ENCODE data around the gene SEC14L5.

Gene SEC14L5

DNA sequence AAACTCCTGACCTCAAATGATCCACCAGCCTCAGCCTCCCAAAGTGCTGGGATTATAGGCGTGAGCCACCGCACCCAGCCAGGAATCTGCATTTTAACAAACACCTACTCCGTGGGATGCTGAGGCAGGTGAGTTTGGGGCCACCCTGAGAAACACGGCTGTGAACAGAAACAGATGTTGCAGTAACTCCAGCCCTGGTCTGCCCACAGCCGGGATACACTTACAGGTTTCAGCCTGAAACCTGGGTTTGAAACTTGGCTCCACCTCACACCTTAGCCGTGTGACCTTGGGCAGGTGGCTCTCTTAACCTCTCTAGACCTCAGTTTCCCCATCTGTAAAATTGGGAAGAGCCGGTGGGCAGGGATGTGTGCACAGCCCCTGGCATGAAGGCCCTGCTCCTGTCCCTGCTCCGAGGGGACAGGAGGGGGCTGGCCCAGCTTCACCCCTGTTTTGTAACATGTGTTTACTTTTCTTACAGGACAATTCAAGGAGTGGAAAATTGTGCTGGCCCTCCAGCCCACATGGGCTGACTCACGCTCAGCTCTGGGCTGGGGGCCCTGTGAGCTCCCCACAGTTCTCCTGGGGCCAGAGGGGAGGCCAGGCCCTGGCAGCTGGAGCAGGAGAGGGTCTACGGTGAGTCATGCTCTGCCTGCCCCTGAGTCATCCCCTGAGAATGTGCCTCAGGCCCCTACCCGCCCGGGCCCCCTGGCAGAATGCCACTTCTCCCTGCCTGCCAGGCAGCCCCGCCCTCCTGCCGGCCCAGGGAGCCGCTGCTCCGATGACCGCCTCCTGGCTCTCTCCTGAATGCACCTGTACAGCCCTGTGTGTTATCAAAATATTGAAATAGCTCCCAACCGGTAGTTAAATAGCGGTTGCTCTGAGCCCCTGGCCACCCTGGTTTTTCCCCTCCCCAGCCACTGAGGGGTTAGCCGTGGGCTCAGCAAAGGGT lies 13.5 kb upstream of the SEC14L5 start (continued):
- TF ChIP-seq, protein P1, sequence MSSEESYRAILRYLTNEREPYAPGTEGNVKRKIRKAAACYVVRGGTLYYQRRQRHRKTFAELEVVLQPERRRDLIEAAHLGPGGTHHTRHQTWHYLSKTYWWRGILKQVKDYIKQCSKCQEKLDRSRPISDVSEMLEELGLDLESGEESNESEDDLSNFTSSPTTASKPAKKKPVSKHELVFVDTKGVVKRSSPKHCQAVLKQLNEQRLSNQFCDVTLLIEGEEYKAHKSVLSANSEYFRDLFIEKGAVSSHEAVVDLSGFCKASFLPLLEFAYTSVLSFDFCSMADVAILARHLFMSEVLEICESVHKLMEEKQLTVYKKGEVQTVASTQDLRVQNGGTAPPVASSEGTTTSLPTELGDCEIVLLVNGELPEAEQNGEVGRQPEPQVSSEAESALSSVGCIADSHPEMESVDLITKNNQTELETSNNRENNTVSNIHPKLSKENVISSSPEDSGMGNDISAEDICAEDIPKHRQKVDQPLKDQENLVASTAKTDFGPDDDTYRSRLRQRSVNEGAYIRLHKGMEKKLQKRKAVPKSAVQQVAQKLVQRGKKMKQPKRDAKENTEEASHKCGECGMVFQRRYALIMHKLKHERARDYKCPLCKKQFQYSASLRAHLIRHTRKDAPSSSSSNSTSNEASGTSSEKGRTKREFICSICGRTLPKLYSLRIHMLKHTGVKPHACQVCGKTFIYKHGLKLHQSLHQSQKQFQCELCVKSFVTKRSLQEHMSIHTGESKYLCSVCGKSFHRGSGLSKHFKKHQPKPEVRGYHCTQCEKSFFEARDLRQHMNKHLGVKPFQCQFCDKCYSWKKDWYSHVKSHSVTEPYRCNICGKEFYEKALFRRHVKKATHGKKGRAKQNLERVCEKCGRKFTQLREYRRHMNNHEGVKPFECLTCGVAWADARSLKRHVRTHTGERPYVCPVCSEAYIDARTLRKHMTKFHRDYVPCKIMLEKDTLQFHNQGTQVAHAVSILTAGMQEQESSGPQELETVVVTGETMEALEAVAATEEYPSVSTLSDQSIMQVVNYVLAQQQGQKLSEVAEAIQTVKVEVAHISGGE (tag by site-specific recombination; conservative IDR thresholded peaks at IDR 0.05; ENCODE audit: low read depth) = no peak
- peak; percentile 58 for TF ChIP-seq SP2 (tag by site-specific recombination; IDR thresholded peaks at IDR 0.05)
- no peak for TF ChIP-seq ZNF548 (tag by site-specific recombination; IDR thresholded peaks at IDR 0.05)
- TF ChIP-seq GFI1B (tag by site-specific recombination; IDR thresholded peaks at IDR 0.05) = no peak
- TF ChIP-seq ZNF530 (tag by site-specific recombination; IDR thresholded peaks at IDR 0.05; ENCODE audit: low read depth) = no peak
- TF ChIP-seq KLF16 (tag by site-specific recombination; IDR thresholded peaks at IDR 0.05) = peak; percentile 95
- no peak for TF ChIP-seq ZNF148 (tag by site-specific recombination; IDR thresholded peaks at IDR 0.05; ENCODE audit: borderline replicate concordance)
- no peak for TF ChIP-seq HOXD13 (CRISPR knock-in tag; IDR thresholded peaks at IDR 0.05; ENCODE audit: borderline replicate concordance)
- TF ChIP-seq ZIC2 (tag by site-specific recombination; IDR thresholded peaks at IDR 0.05) = peak; percentile 92
- no peak; the same call in 1 of the 2 replicates for TF ChIP-seq PRDM6 (tag by site-specific recombination; IDR thresholded peaks at IDR 0.05)
- no peak for TF ChIP-seq ZNF707 (tag by site-specific recombination; IDR thresholded peaks at IDR 0.05)
- no peak for TF ChIP-seq ZNF792 (tag by site-specific recombination; IDR thresholded peaks at IDR 0.05)
- no peak for TF ChIP-seq ZNF791 (tag by site-specific recombination; IDR thresholded peaks at IDR 0.05)
- no peak for TF ChIP-seq ZNF560 (tag by site-specific recombination; IDR thresholded peaks at IDR 0.05; ENCODE audit: borderline replicate concordance)
- no peak for TF ChIP-seq ZNF610 (tag by site-specific recombination; IDR thresholded peaks at IDR 0.05; ENCODE audit: borderline replicate concordance)
- TF ChIP-seq ZBTB17 (tag by site-specific recombination; IDR thresholded peaks at IDR 0.05) = peak; percentile 84
- TF ChIP-seq ZXDB (tag by site-specific recombination; IDR thresholded peaks at IDR 0.05) = peak; percentile 92
- no peak for TF ChIP-seq ZNF510 (tag by site-specific recombination; IDR thresholded peaks at IDR 0.05; ENCODE audit: insufficient replicate concordance)
- no peak for TF ChIP-seq ZNF274 (IDR thresholded peaks at IDR 0.05; ENCODE audit: low read length)
- no peak for TF ChIP-seq ZNF274 (tag by site-specific recombination; IDR thresholded peaks at IDR 0.05; ENCODE audit: borderline replicate concordance)
- no peak for TF ChIP-seq ZNF239 (tag by site-specific recombination; IDR thresholded peaks at IDR 0.05)
- TF ChIP-seq, protein P2, sequence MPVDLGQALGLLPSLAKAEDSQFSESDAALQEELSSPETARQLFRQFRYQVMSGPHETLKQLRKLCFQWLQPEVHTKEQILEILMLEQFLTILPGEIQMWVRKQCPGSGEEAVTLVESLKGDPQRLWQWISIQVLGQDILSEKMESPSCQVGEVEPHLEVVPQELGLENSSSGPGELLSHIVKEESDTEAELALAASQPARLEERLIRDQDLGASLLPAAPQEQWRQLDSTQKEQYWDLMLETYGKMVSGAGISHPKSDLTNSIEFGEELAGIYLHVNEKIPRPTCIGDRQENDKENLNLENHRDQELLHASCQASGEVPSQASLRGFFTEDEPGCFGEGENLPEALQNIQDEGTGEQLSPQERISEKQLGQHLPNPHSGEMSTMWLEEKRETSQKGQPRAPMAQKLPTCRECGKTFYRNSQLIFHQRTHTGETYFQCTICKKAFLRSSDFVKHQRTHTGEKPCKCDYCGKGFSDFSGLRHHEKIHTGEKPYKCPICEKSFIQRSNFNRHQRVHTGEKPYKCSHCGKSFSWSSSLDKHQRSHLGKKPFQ (tag by site-specific recombination; IDR thresholded peaks at IDR 0.05) = no peak
- peak; percentile 69; the same call in 1 of the 2 replicates for TF ChIP-seq ZNF558 (tag by site-specific recombination; IDR thresholded peaks at IDR 0.05)
- TF ChIP-seq, protein P3, sequence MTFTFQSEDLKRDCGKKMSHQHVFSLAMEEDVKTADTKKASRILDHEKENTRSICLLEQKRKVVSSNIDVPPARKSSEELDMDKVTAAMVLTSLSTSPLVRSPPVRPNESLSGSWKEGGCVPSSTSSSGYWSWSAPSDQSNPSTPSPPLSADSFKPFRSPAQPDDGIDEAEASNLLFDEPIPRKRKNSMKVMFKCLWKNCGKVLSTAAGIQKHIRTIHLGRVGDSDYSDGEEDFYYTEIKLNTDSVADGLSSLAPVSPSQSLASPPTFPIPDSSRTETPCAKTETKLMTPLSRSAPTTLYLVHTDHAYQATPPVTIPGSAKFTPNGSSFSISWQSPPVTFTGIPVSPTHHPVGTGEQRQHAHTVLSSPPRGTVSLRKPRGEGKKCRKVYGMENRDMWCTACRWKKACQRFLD (tag by site-specific recombination; IDR thresholded peaks at IDR 0.05) = no peak
- TF ChIP-seq ZNF521 (tag by site-specific recombination; IDR thresholded peaks at IDR 0.05) = no peak
- peak; percentile 93 for TF ChIP-seq ZBTB21 (tag by site-specific recombination; IDR thresholded peaks at IDR 0.05)
- no peak for TF ChIP-seq ZNF768 (tag by site-specific recombination; IDR thresholded peaks at IDR 0.05)
- TF ChIP-seq, protein P4, sequence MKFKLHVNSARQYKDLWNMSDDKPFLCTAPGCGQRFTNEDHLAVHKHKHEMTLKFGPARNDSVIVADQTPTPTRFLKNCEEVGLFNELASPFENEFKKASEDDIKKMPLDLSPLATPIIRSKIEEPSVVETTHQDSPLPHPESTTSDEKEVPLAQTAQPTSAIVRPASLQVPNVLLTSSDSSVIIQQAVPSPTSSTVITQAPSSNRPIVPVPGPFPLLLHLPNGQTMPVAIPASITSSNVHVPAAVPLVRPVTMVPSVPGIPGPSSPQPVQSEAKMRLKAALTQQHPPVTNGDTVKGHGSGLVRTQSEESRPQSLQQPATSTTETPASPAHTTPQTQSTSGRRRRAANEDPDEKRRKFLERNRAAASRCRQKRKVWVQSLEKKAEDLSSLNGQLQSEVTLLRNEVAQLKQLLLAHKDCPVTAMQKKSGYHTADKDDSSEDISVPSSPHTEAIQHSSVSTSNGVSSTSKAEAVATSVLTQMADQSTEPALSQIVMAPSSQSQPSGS (tag by site-specific recombination; IDR thresholded peaks at IDR 0.05; ENCODE audit: low read depth) = peak; percentile 54; the same call in 1 of the 2 replicates

All from HEK293 (cell line).